WTC11 (cell line): ENCODE data around the gene SLC38A4.
A peak's percentile ranks its signal among the peaks of the same experiment; 100 is the strongest.

Experiments used
- ATF2 ChIP-seq: sonication (generic); formaldehyde crosslinking; IDR thresholded peaks from 2 replicates; pipeline ENCODE4 v1.8.1; 2022; ENCODE audit warnings: low read depth, missing genetic modification reagents, borderline replicate concordance
- ATF3 ChIP-seq: sonication (generic); formaldehyde crosslinking; conservative IDR thresholded peaks from 2 replicates; pipeline ENCODE4 v1.8.1; 2022; ENCODE audit warnings: mild to moderate bottlenecking, missing genetic modification reagents
- CBFB ChIP-seq: sonication (generic); formaldehyde crosslinking; IDR thresholded peaks from 2 replicates; pipeline ENCODE4 v1.8.1; 2022; ENCODE audit warnings: mild to moderate bottlenecking, low read depth, missing genetic modification reagents
- CTCF ChIP-seq: fragments of 200-600 bp; IDR thresholded peaks from 2 replicates; pipeline ENCODE4 v1.8.0; 2022; ENCODE audit warnings: antibody characterized with exemption
- GABPB1 ChIP-seq: sonication (generic); formaldehyde crosslinking; IDR thresholded peaks from 2 replicates; pipeline ENCODE4 v1.8.1; 2023; ENCODE audit warnings: mild to moderate bottlenecking, missing genetic modification reagents
- HMGXB4 ChIP-seq: sonication (generic); formaldehyde crosslinking; IDR thresholded peaks from 2 replicates; pipeline ENCODE4 v1.8.1; 2023; ENCODE audit warnings: mild to moderate bottlenecking, moderate library complexity, missing genetic modification reagents
- MAX ChIP-seq: sonication (generic); formaldehyde crosslinking; IDR thresholded peaks from 2 replicates; pipeline ENCODE4 v1.8.0; 2022; ENCODE audit warnings: mild to moderate bottlenecking, missing genetic modification reagents
- NR2C2 ChIP-seq: sonication (generic); formaldehyde crosslinking; IDR thresholded peaks from 2 replicates; pipeline ENCODE4 v1.8.0; 2022; ENCODE audit warnings: mild to moderate bottlenecking, missing genetic modification reagents
- PREB ChIP-seq: sonication (generic); formaldehyde crosslinking; IDR thresholded peaks from 2 replicates; pipeline ENCODE4 v1.8.1; 2022; ENCODE audit warnings: mild to moderate bottlenecking, missing genetic modification reagents, moderate library complexity, borderline replicate concordance
- SP1 ChIP-seq: sonication (generic); formaldehyde crosslinking; conservative IDR thresholded peaks from 2 replicates; pipeline ENCODE4 v1.8.1; 2022; ENCODE audit warnings: missing genetic modification reagents
- ZNF121 ChIP-seq: sonication (generic); formaldehyde crosslinking; IDR thresholded peaks from 2 replicates; pipeline ENCODE4 v1.8.0; 2023; ENCODE audit warnings: missing genetic modification reagents
- ZNF232 ChIP-seq: sonication (generic); formaldehyde crosslinking; IDR thresholded peaks from 2 replicates; pipeline ENCODE4 v1.8.0; 2022; ENCODE audit warnings: mild to moderate bottlenecking, missing genetic modification reagents
- ZNF263 ChIP-seq: sonication (generic); formaldehyde crosslinking; IDR thresholded peaks from 2 replicates; pipeline ENCODE4 v1.8.1; 2022; ENCODE audit warnings: low read depth, mild to moderate bottlenecking, moderate library complexity, missing genetic modification reagents
- ZNF281 ChIP-seq: sonication (generic); formaldehyde crosslinking; IDR thresholded peaks from 2 replicates; pipeline ENCODE4 v1.8.0; 2023; ENCODE audit warnings: mild to moderate bottlenecking, missing genetic modification reagents

GRCh38 chr12:46839964-46840363 is 14.2 kb upstream of the SLC38A4 start:
- TF ChIP-seq CTCF: no peak
- no peak for TF ChIP-seq SP1
- no peak for TF ChIP-seq MAX (CRISPR knock-in tag)
- no peak for TF ChIP-seq ATF3 (CRISPR knock-in tag)
- TF ChIP-seq ZNF121 (CRISPR knock-in tag): no peak
- TF ChIP-seq ZNF281 (CRISPR knock-in tag): no peak
- no peak for TF ChIP-seq HMGXB4 (CRISPR knock-in tag)
- TF ChIP-seq CBFB (CRISPR knock-in tag): no peak
- peak; percentile 93 for TF ChIP-seq GABPB1 (CRISPR knock-in tag)
- no peak for TF ChIP-seq ZNF263
- TF ChIP-seq ATF2: no peak
- TF ChIP-seq ZNF232 (CRISPR knock-in tag): no peak
- TF ChIP-seq NR2C2 (CRISPR knock-in tag): no peak
- no peak for TF ChIP-seq PREB
